Upper lobe of left lung (tissue), 6 donors: ENCODE data around the gene B3GLCT. TPM values are rescaled to one million over a fixed set of nuclear protein-coding genes. Genes with fewer than 3 reads are reported as not detected.
"Not testable (repeated sequence)": the region's sequence is repeated elsewhere in the genome, so short reads cannot be mapped to it uniquely, and the experiment has no call there.

ENCODE experiments used
- ATAC-seq, 2 donors: fragments of 200-7000 bp; cut with Tn5 transposase; one replicate each; pipeline ENCODE4 v1.9.1; 2022; ENCODE audit warnings: mild to moderate bottlenecking in 2 of 2, moderate library complexity in 2 of 2; ENCODE audit not compliant: low FRiP score in 2 of 2
- DNase-seq, 2 donors: peaks; one replicate each; pipeline ENCODE4 v3.0.0-alpha.2; 2019 to 2020
- H3K27ac ChIP-seq, 4 donors: fragments of 200-600 bp; sonication (generic); one replicate each; pipeline ENCODE4 v1.5.1; 2016 to 2019
- H3K27me3 ChIP-seq, 4 donors: fragments of 200-600 bp; sonication (generic); one replicate each; pipeline ENCODE4 v1.5.1; 2017 to 2019
- H3K36me3 ChIP-seq, 4 donors: fragments of 200-600 bp; sonication (generic); one replicate each; pipeline ENCODE4 v1.5.1; 2016 to 2019
- H3K4me1 ChIP-seq, 4 donors: fragments of 200-600 bp; sonication (generic); one replicate each; pipeline ENCODE4 v1.5.1; 2018 to 2019
- H3K4me3 ChIP-seq, 4 donors: fragments of 200-600 bp; sonication (generic); one replicate each; pipeline ENCODE4 v1.5.1; 2017 to 2019; ENCODE audit warnings: mild to moderate bottlenecking in 2 of 4, moderate library complexity in 1 of 4
- H3K9me3 ChIP-seq, 4 donors: fragments of 200-600 bp; sonication (generic); one replicate each; pipeline ENCODE4 v1.5.1; 2018 to 2019
- CTCF ChIP-seq, 6 experiments: fragments of 450-650 bp in 4 of 6; fragments of 200-600 bp in 2 of 6; sonication (generic) in 2 of 6; IDR thresholded peaks; one replicate each; pipeline ENCODE4 v1.5.1; 2016 to 2019; ENCODE audit warnings: antibody characterized with exemption in 6 of 6
- EP300 ChIP-seq, 4 donors: sonication (generic); formaldehyde crosslinking; IDR thresholded peaks; one replicate each; pipeline ENCODE4 v1.5.1; 2017; ENCODE audit warnings: antibody characterized with exemption in 4 of 4, control low read depth in 2 of 4
- POLR2A ChIP-seq, 4 donors: fragments of 450-650 bp; IDR thresholded peaks; one replicate each; pipeline ENCODE4 v1.5.1; 2016 to 2017; ENCODE audit warnings: antibody characterized with exemption in 4 of 4, mild to moderate bottlenecking in 2 of 4
- POLR2AphosphoS5 ChIP-seq, 2 donors: sonication (generic); formaldehyde crosslinking; IDR thresholded peaks; one replicate each; pipeline ENCODE4 v1.5.1; 2017; ENCODE audit warnings: antibody characterized with exemption in 2 of 2
- WGBS, 2 donors: methylation state at CpG; one replicate each; pipeline ENCODE4 v1.1.5; 2017 to 2018; 5-methylcytosine and 5-hydroxymethylcytosine counted together
- total RNA-seq, 6 donors: library from RNA; depleted of rRNA in 4 of 6; stranded (reverse); fragments of >200 nt in 4 of 6; gene quantifications; one replicate each; pipeline versions ENCODE4 v1.1.0 to v1.2.1, GENCODE V29; 2016 to 2021
- donor health status: DM: no; HTN: no; CAD: no; lungs with moderate emphysema.
- donor health status: DM: no; HTN: yes; CAD: no; lungs with severe emphysema.

Gene B3GLCT
- total RNA-seq, 6 donors from 2014 or later: 1.0 to 8.2 (median 5.2) TPM

DNA sequence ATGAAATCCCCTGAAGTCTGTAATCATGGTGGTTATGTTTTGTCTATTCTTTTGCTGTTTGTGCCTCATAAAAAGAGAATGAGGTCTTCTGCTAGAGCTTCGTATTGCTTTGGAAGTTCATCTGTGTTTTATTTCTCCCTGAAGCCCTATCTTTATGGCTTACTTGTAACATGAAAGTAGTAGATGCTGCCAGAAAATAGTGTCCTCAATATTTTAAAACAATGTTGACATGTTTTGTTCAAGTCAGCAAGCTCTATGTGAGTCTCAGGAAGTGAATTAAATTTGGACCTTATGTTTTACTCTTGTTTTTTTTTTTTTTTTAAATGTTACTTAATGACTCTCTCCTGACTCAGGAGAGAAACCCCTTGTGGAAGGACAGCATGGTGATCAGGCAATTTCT lies 130.5 kb downstream of the B3GLCT start:
- no peaks in the 10 kb centered on the region for H3K9me3 ChIP-seq
- H3K27me3 ChIP-seq: no peaks in the 10 kb centered on the region
- WGBS, 2 donors: 83 to 89% methylated on average over 1 of the region's 1 CpG
- H3K4me1 ChIP-seq: no peaks in the 10 kb centered on the region
- TF ChIP-seq EP300 (IDR thresholded peaks at IDR 0.05) (no peak), POLR2AphosphoS5 (IDR thresholded peaks at IDR 0.05) (no peak), POLR2A (IDR thresholded peaks at IDR 0.05) (no peak), CTCF (IDR thresholded peaks at IDR 0.05) (no peak)
- no peak overlapping the region for H3K27ac ChIP-seq
- peaks cover 0 to 7% (median 3%) of the 10 kb centered on the region in 4 donors for H3K36me3 ChIP-seq
- DNase-seq (no peak), ATAC-seq (no peak)
- H3K4me3 ChIP-seq: no peak overlapping the region

GRCh38 chr13:31331068-31331467 lies 131.3 kb downstream of the B3GLCT start:
- 95 to 96% methylated on average over 4 of the region's 4 CpGs for WGBS, 2 donors
- no peaks in the 10 kb centered on the region for H3K4me1 ChIP-seq

DNA sequence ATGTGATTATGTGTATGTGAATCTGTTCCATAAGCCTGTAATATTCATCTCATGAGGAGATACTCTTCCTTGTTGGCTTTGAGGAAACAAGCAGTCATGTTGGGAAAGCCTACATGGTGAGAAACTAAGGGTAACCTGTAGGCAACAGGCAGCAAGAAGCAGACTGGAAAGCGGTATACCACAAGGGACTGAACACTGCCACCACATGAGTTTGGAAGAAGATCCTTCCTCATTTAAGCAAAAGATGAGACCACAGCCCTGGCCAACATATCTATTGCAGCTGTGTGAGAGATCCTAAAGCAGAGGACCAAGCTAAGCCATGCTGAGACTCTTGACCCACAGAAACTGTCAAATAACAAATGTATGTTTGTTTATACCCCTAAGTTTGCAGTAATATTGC lies 134.8 kb downstream of the B3GLCT start:
- Histone ChIP-seq H3K27me3 (no peaks in the 10 kb centered on the region), H3K36me3 (peaks cover 0 to 2% (median under 1%) of the 10 kb centered on the region in 4 donors), H3K9me3 (peaks cover 0 to 14% (median 6%) of the 10 kb centered on the region in 4 donors), H3K4me3 (no peak overlapping the region), H3K4me1 (no peaks in the 10 kb centered on the region), H3K27ac (no peak overlapping the region)
- no peak for ATAC-seq
- DNase-seq: no peak
- TF ChIP-seq POLR2AphosphoS5 (IDR thresholded peaks at IDR 0.05): no peak
- no peak for TF ChIP-seq POLR2A (IDR thresholded peaks at IDR 0.05)
- TF ChIP-seq EP300 (IDR thresholded peaks at IDR 0.05): no peak
- TF ChIP-seq CTCF (IDR thresholded peaks at IDR 0.05): no peak
- WGBS, 2 donors: 88 to 100% methylated on average over 1 of the region's 1 CpG

More at GRCh38 chr13:31331068-31331467, 131.3 kb downstream of the B3GLCT start:
- Histone ChIP-seq H3K9me3 (peaks cover 0 to 2% (median 0%) of the 10 kb centered on the region in 4 donors), H3K4me3 (no peak overlapping the region), H3K36me3 (peaks cover 0 to 7% (median 3%) of the 10 kb centered on the region in 4 donors), H3K27me3 (no peaks in the 10 kb centered on the region), H3K27ac (no peak overlapping the region)
- TF ChIP-seq POLR2A (IDR thresholded peaks at IDR 0.05): no peak
- TF ChIP-seq CTCF (IDR thresholded peaks at IDR 0.05): no peak
- TF ChIP-seq POLR2AphosphoS5 (IDR thresholded peaks at IDR 0.05): no peak
- no peak for ATAC-seq
- no peak for DNase-seq

DNA sequence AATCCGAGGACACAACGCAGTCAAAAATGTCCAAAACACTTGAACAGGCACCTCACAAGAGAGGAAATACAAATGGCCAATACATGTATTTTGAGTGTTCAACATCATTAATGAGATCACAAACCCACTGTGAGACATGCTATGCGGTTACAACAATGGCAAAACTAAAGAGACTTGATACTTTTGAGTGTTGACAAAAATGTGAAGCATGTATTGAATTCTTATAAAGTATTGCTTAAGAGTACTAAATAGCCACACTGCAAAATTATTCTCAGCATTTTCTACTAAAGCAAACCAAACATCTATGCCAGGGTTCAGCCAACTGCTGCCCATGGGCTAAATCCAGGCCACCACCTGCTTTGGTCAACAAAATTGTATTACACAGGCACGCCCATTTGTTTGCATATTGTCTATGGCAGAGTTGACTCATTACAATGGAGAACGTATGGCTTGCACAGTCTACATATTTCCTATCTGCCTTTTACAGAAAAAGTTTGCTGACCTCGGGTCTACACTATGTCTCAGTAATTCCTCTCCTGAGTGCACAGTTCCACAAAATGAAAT lies 135.3 kb downstream of the B3GLCT start:
- DNase-seq (no peak), ATAC-seq (no peak)
- 60 to 73% methylated on average over 6 of the region's 6 CpGs for WGBS, 2 donors
- H3K4me1 ChIP-seq: no peaks in the 10 kb centered on the region
- TF ChIP-seq POLR2AphosphoS5 (IDR thresholded peaks at IDR 0.05) (no peak), POLR2A (IDR thresholded peaks at IDR 0.05) (no peak), EP300 (IDR thresholded peaks at IDR 0.05) (no peak), CTCF (IDR thresholded peaks at IDR 0.05) (no peak)
- no peak overlapping the region for H3K27ac ChIP-seq
- no peaks in the 10 kb centered on the region for H3K27me3 ChIP-seq
- H3K4me3 ChIP-seq: no peak overlapping the region
- H3K9me3 ChIP-seq: peaks cover 0 to 19% (median 6%) of the 10 kb centered on the region in 4 donors
- no peaks in the 10 kb centered on the region for H3K36me3 ChIP-seq

DNA sequence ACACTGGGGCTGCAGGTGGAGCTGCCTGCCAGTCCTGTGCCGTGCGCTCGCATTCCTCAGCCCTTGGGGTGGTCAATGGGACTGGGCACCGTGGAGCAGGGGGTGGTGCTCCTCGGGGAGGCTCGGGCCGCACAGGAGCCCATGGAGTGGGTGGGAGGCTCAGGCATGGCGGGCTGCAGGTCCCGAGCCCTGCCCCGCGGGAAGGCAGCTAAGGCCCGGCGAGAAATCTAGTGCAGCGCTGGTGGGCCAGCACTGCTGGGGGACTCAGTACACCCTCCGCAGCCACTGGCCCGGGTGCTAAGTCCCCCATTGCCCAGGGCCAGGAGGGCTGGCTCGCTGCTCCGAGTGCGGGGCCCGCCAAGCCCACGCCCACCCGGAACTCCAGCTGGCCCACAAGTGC lies 139.8 kb downstream of the B3GLCT start:
- WGBS, 2 donors: 84 to 100% methylated on average over 1 to 13 of the region's 22 CpGs
- H3K4me1 ChIP-seq, ATAC-seq, H3K27me3 ChIP-seq, H3K36me3 ChIP-seq, H3K27ac ChIP-seq, H3K4me3 ChIP-seq: not testable (repeated sequence)
- DNase-seq: peak in 1 of 2 donors; percentile 60
- H3K9me3 ChIP-seq: peaks cover 0 to 31% (median 9%) of the 10 kb centered on the region in 4 donors

DNA sequence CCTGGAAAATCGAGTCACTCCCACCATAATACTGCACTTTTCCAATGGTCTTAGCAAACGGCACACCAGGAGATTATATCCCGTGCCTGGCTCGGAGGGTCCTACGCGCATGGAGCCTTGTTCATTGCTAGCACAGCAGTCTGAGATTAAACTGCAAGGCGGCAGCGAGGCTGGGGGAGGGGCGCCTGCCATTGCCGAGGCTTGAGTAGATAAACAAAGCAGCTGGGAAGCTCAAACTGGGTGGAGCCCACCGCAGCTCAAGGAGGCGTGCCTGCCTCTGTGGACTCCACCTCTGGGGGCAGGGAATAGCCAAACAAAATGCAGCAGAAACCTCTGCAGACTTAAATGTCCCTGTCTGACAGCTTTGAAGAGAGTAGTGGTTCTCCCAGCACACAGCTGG lies 141.1 kb downstream of the B3GLCT start:
- not testable (repeated sequence) for H3K4me3 ChIP-seq, H3K27ac ChIP-seq, H3K4me1 ChIP-seq, ATAC-seq, H3K27me3 ChIP-seq, H3K36me3 ChIP-seq
- DNase-seq: peak in 1 of 2 donors; percentile 53
- H3K9me3 ChIP-seq: peaks cover 0 to 31% (median 9%) of the 10 kb centered on the region in 4 donors
- 86 to 95% methylated on average over 11 to 12 of the region's 12 CpGs for WGBS, 2 donors
